Mesendoderm (in vitro differentiated cells): ENCODE measurements around the gene SFTPA1. TPM values are rescaled to one million over a fixed set of nuclear protein-coding genes. Genes with fewer than 3 reads are reported as not detected.
"Not testable (repeated sequence)": the region's sequence is repeated elsewhere in the genome, so short reads cannot be mapped to it uniquely, and the experiment has no call there.

Experiments used
- DNase-seq: peaks from one replicate; pipeline ENCODE4 v3.0.0; 2013
- H2AK5ac ChIP-seq: 2 replicates; pipeline ENCODE4 v1.6.1; 2013; ENCODE audit warnings: low read length, inconsistent platforms
- H2BK120ac ChIP-seq: 2 replicates; pipeline ENCODE4 v1.6.1; 2013; ENCODE audit warnings: low read depth, mild to moderate bottlenecking, low read length, moderate library complexity, mixed read lengths
- H2BK15ac ChIP-seq: replicated peaks from 2 replicates; pipeline ENCODE4 v1.6.1; 2013; ENCODE audit warnings: low read depth, mild to moderate bottlenecking, moderate library complexity
- H2BK5ac ChIP-seq: 2 replicates; pipeline ENCODE4 v1.6.1; 2013; ENCODE audit warnings: low read length, inconsistent platforms
- H3K18ac ChIP-seq: 2 replicates; pipeline ENCODE4 v1.6.1; 2013; ENCODE audit warnings: mild to moderate bottlenecking, low read length, mixed read lengths
- H3K23ac ChIP-seq: one replicate; pipeline ENCODE4 v1.6.1; 2013; ENCODE audit warnings: low read length
- H3K27ac ChIP-seq: 2 replicates; pipeline ENCODE4 v1.5.1; 2013; ENCODE audit warnings: low read depth, mild to moderate bottlenecking, inconsistent platforms, low read length, moderate library complexity
- H3K27me3 ChIP-seq: 2 replicates; pipeline ENCODE4 v1.6.1; 2013; ENCODE audit warnings: low read length, control low read depth, mild to moderate bottlenecking, inconsistent platforms; ENCODE audit not compliant: insufficient read depth, poor library complexity
- H3K36me3 ChIP-seq: 2 replicates; pipeline ENCODE4 v1.6.1; 2013; ENCODE audit warnings: low read length, inconsistent platforms; ENCODE audit not compliant: control insufficient read depth, insufficient read depth
- H3K4ac ChIP-seq: one replicate; pipeline ENCODE4 v1.6.1; 2013; ENCODE audit warnings: low read depth, mild to moderate bottlenecking, low read length, moderate library complexity
- H3K4me1 ChIP-seq: 2 replicates; pipeline ENCODE4 v1.6.1; 2013; ENCODE audit warnings: low read depth, low read length, inconsistent platforms; ENCODE audit not compliant: control insufficient read depth
- H3K4me2 ChIP-seq: 2 replicates; pipeline ENCODE4 v1.6.1; 2013; ENCODE audit warnings: low read length
- H3K4me3 ChIP-seq: 2 replicates; pipeline ENCODE4 v1.5.1; 2013; ENCODE audit warnings: mild to moderate bottlenecking, low read length
- H3K56ac ChIP-seq: one replicate; pipeline ENCODE4 v1.6.1; 2013; ENCODE audit warnings: low read length
- H3K79me1 ChIP-seq: 2 replicates; pipeline ENCODE4 v1.6.1; 2013; ENCODE audit warnings: low read length, inconsistent platforms
- H3K79me2 ChIP-seq: 2 replicates; pipeline ENCODE4 v1.6.1; 2013; ENCODE audit warnings: mild to moderate bottlenecking, low read length; ENCODE audit not compliant: control insufficient read depth, insufficient read depth
- H3K9ac ChIP-seq: 2 replicates; pipeline ENCODE4 v1.6.1; 2013; ENCODE audit warnings: low read length, inconsistent platforms
- H4K5ac ChIP-seq: one replicate; pipeline ENCODE4 v1.6.1; 2013; ENCODE audit warnings: low read length
- H4K8ac ChIP-seq: one replicate; pipeline ENCODE4 v1.6.1; 2013; ENCODE audit warnings: low read depth, mild to moderate bottlenecking, control low read depth, low read length, moderate library complexity
- WGBS: extraction: QIAGEN DNeasy Blood & Tissue Kit; methylation state at CpG from one replicate; pipeline ENCODE4 v1.1.7; 2013; ENCODE audit warnings: low lambda C conversion rate, missing lambda C conversion rate; ENCODE audit not compliant: insufficient coverage; ENCODE audit errors: extremely low coverage; 5-methylcytosine and 5-hydroxymethylcytosine counted together
- polyA plus RNA-seq, 2 experiments: library from polyadenylated mRNA; stranded (reverse); fragments of 200-250 nt; gene quantifications; one replicate each; pipeline ENCODE4 v1.2.3, GENCODE V29; 2013

Gene SFTPA1
- not detected for polyA plus RNA-seq (2013, experiment 1 of 2)
- not detected for polyA plus RNA-seq (2013, experiment 2 of 2)

- Histone ChIP-seq H3K27ac (no peak within 1 kb of the TSS), H3K9ac (no peak within 1 kb of the TSS), H2BK5ac (no peak within 1 kb of the TSS), H3K4me1 (no peaks in the 10 kb centered on the region), H3K79me2 (no peaks in the 10 kb centered on the region), H3K36me3 (no peaks in the 10 kb centered on the region), H4K8ac (no peak within 1 kb of the TSS), H3K4me2 (no peak within 1 kb of the TSS), H2AK5ac (no peak within 1 kb of the TSS), H3K23ac (no peak within 1 kb of the TSS), H3K18ac (no peak within 1 kb of the TSS), H3K4me3 (no peak within 1 kb of the TSS), H3K27me3 (no peaks in the 10 kb centered on the region), H3K56ac (no peak within 1 kb of the TSS), H4K5ac (no peak within 1 kb of the TSS), H2BK15ac (no peak within 1 kb of the TSS), H3K79me1 (no peaks in the 10 kb centered on the region), H3K4ac (no peak within 1 kb of the TSS), H2BK120ac (no peak within 1 kb of the TSS)
- no peak for DNase-seq
- no CpG with 5 or more reads among the region's 4 CpGs for WGBS
Observed at GRCh38 chr10:79610601-79611191, at the start of gene SFTPA1. SFTPA1 (plus strand) TSS chr10:79610939; CDS start chr10:79611826, 887 bp downstream.

DNA sequence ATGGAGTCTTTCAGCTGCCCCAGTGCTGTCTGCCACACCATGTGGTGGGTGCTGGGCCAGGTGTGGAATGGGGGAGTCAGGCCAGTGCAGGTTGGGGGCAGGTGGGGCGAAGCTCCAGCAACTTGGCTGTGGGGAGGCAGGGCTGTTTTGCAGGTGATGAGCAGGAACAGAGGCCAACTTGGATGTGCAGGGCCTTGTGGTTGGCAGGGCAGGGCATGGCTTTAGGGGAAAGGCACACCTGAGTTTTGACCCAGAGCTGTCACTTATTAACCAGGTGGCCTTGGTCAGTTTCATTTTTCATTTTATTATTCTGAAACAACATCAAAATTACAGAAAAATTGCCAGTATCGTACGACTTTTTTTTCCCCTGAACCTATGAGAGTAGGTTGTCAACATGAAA lies 49.5 kb upstream of the SFTPA1 start:
- Histone ChIP-seq H3K79me2 (no peaks in the 10 kb centered on the region), H3K27ac (no peak overlapping the region), H4K5ac (no peak overlapping the region), H3K9ac (no peak overlapping the region), H2BK120ac (no peak overlapping the region), H3K4me2 (no peak overlapping the region), H3K36me3 (no peaks in the 10 kb centered on the region), H3K4me3 (no peak overlapping the region), H2BK15ac (no peak overlapping the region), H2BK5ac (no peak overlapping the region), H3K18ac (no peak overlapping the region), H3K4ac (no peak overlapping the region), H3K4me1 (no peaks in the 10 kb centered on the region), H4K8ac (no peak overlapping the region), H3K27me3 (no peaks in the 10 kb centered on the region), H3K23ac (no peak overlapping the region), H3K56ac (no peak overlapping the region), H2AK5ac (no peak overlapping the region), H3K79me1 (no peaks in the 10 kb centered on the region)
- no peak for DNase-seq
- WGBS = no CpG with 5 or more reads among the region's 3 CpGs

GRCh38 chr10:79562135-79562756 lies 48.5 kb upstream of the SFTPA1 start:
- no CpG with 5 or more reads among the region's 17 CpGs for WGBS
- Histone ChIP-seq H4K5ac (no peak overlapping the region), H3K4me3 (no peak overlapping the region), H2BK120ac (no peak overlapping the region), H2AK5ac (no peak overlapping the region), H2BK15ac (no peak overlapping the region), H3K4me2 (no peak overlapping the region), H3K79me2 (no peaks in the 10 kb centered on the region), H3K27ac (no peak overlapping the region), H3K4me1 (no peaks in the 10 kb centered on the region), H3K79me1 (no peaks in the 10 kb centered on the region), H3K23ac (no peak overlapping the region), H3K4ac (no peak overlapping the region), H3K9ac (no peak overlapping the region), H3K27me3 (no peaks in the 10 kb centered on the region), H4K8ac (no peak overlapping the region), H3K36me3 (no peaks in the 10 kb centered on the region), H3K56ac (no peak overlapping the region), H3K18ac (no peak overlapping the region), H2BK5ac (no peak overlapping the region)
- DNase-seq = peak; percentile 65

DNA sequence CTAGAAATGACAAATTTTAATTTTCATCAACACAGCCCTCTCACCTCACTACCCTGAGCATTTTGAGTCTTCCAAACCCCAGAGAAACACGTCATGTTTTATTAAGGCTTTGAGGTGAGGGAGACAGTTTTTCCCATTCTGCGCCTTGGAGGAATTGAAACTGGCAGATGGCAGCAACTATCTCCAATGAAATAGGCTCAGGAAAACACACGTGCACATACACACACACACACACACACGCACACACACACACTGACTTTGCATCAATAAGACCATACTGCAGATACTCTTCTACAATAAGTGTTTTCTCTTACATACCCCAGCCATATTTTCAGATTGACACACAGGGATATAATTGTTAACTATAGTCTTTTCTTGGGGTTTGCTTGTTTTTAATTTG lies 47.3 kb upstream of the SFTPA1 start:
- Histone ChIP-seq H3K79me1 (no peaks in the 10 kb centered on the region), H4K8ac (no peak overlapping the region), H3K18ac (no peak overlapping the region), H3K4me2 (no peak overlapping the region), H3K27me3 (no peaks in the 10 kb centered on the region), H2BK120ac (no peak overlapping the region), H2AK5ac (no peak overlapping the region), H3K4ac (no peak overlapping the region), H3K27ac (no peak overlapping the region), H3K56ac (no peak overlapping the region), H3K36me3 (no peaks in the 10 kb centered on the region), H4K5ac (no peak overlapping the region), H3K4me3 (no peak overlapping the region), H3K79me2 (no peaks in the 10 kb centered on the region), H3K4me1 (no peaks in the 10 kb centered on the region), H3K9ac (no peak overlapping the region), H2BK5ac (no peak overlapping the region), H2BK15ac (no peak overlapping the region), H3K23ac (no peak overlapping the region)
- no CpG with 5 or more reads among the region's 4 CpGs for WGBS
- no peak for DNase-seq

- not testable (repeated sequence) for H3K27ac ChIP-seq, H3K18ac ChIP-seq, H3K56ac ChIP-seq, H3K79me1 ChIP-seq, H2BK5ac ChIP-seq, DNase-seq, H4K5ac ChIP-seq, H3K23ac ChIP-seq, H3K36me3 ChIP-seq, H3K9ac ChIP-seq, H3K27me3 ChIP-seq, H2BK120ac ChIP-seq, H3K4me1 ChIP-seq, H3K79me2 ChIP-seq, H3K4me2 ChIP-seq, H3K4me3 ChIP-seq, H4K8ac ChIP-seq, H2BK15ac ChIP-seq, H2AK5ac ChIP-seq, H3K4ac ChIP-seq
- no CpG with 5 or more reads among the region's 6 CpGs for WGBS
Observed at GRCh38 chr10:79570624-79571023, 40.1 kb upstream of the SFTPA1 start.

DNA sequence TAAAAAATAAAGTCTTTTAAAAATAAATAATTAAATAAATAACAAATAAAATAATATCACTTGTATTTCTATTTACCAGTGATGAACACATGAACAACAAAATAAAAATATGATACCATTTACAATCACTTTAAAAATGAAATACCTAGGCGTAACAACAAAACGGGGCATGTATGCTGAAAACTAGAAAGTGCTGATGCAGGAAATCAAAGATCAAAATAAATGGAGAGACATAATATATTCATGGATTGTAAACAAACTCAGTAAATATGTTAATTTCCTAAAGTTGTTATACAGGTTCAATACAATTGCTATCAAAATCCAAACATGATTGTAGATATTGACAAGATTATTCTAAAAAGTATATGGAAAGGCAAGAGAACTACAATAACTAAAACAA lies 31.4 kb upstream of the SFTPA1 start:
- Histone ChIP-seq H2BK5ac (no peak overlapping the region), H3K18ac (no peak overlapping the region), H3K36me3 (no peaks in the 10 kb centered on the region), H3K4me3 (no peak overlapping the region), H4K8ac (no peak overlapping the region), H2BK15ac (no peak overlapping the region), H3K9ac (no peak overlapping the region), H3K27ac (no peak overlapping the region), H3K27me3 (no peaks in the 10 kb centered on the region), H3K4me2 (no peak overlapping the region), H3K23ac (no peak overlapping the region), H2AK5ac (no peak overlapping the region), H3K56ac (no peak overlapping the region), H3K79me2 (no peaks in the 10 kb centered on the region), H3K4ac (no peak overlapping the region), H3K79me1 (no peaks in the 10 kb centered on the region), H3K4me1 (no peaks in the 10 kb centered on the region), H2BK120ac (no peak overlapping the region), H4K5ac (no peak overlapping the region)
- no peak for DNase-seq
- no CpG with 5 or more reads among the region's 2 CpGs for WGBS
